ENCODE results near the gene LNX1. TPM values are rescaled to one million over a fixed set of nuclear protein-coding genes. Genes with fewer than 3 reads are reported as not detected.

Gene LNX1
- total and polyA plus RNA-seq, 2 donors (not counting 3 experiments of a cell fraction or from before 2014, with no cell fraction given), result 0.72 to 1.3 TPM

DNA sequence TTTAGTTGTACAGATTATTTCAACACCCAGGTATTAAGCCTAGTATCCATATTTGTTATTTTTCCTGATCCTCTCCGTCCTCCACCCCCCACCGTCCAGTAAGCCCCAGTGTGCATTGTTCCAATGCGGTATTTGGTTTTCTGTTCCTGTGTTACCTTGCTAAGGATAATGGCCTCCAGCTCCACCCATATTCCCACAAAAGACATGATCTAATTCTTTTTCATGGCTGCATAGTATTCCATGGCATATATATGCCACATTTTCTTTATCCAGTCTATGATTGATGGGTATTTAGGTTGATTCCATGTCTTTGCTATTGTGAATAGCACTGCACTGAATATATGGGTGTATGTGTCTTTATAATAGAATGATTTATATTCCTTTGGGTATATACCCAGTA is 22.1 kb upstream of the LNX1 start:
- intact Hi-C loops (cut with micrococcal nuclease) (no loop called here), dilution Hi-C loops (cut with MboI; ENCODE audit: extremely low pct_ligation_motif_present, low sequenced_read_pairs) (no loop called here)
- BruUV-seq (replicated peaks), result no TSS peak
- Histone ChIP-seq H3K9me3 (replicated peaks; ENCODE audit: control insufficient read depth, insufficient read depth, low read length) (no peaks in the 10 kb centered on the region), H3K27me3 (ENCODE audit: control insufficient read depth in 2 of 2, insufficient read depth in 2 of 2, low read length in 2 of 2) (no peaks in the 10 kb centered on the region), H3K27ac (ENCODE audit: insufficient read depth, low read depth, low read length) (no peak overlapping the region), H3K4me3 (replicated peaks in 1 of 3; ENCODE audit: insufficient read depth in 1 of 3, low read depth in 1 of 3, low read length in 3 of 3) (no peak overlapping the region), H2AFZ (ENCODE audit: low read depth, low read length) (no peak overlapping the region), H3K9ac (replicated peaks; ENCODE audit: extremely low read depth, insufficient read depth, low read length) (no peak overlapping the region), H3K36me3 (ENCODE audit: control insufficient read depth in 2 of 2, extremely low read depth in 1 of 2, insufficient read depth in 2 of 2, low read length in 2 of 2) (no peaks in the 10 kb centered on the region), H3K9me1 (replicated peaks; ENCODE audit: control insufficient read depth, extremely low read depth, insufficient read depth, low read length) (no peaks in the 10 kb centered on the region), H3K4me2 (ENCODE audit: insufficient read depth, low read length) (no peak overlapping the region), H4K20me1 (replicated peaks; ENCODE audit: control insufficient read depth, extremely low read depth, insufficient read depth, low read length) (no peaks in the 10 kb centered on the region), H3K79me2 (ENCODE audit: control insufficient read depth, insufficient read depth, low read length) (no peaks in the 10 kb centered on the region), H3K4me1 (ENCODE audit: control insufficient read depth, extremely low read depth, insufficient read depth, low read length) (no peaks in the 10 kb centered on the region)
- no peak for TF ChIP-seq POLR2A (IDR thresholded peaks at IDR 0.05; ENCODE audit: low read depth, low read length)
- TF ChIP-seq, protein P1, sequence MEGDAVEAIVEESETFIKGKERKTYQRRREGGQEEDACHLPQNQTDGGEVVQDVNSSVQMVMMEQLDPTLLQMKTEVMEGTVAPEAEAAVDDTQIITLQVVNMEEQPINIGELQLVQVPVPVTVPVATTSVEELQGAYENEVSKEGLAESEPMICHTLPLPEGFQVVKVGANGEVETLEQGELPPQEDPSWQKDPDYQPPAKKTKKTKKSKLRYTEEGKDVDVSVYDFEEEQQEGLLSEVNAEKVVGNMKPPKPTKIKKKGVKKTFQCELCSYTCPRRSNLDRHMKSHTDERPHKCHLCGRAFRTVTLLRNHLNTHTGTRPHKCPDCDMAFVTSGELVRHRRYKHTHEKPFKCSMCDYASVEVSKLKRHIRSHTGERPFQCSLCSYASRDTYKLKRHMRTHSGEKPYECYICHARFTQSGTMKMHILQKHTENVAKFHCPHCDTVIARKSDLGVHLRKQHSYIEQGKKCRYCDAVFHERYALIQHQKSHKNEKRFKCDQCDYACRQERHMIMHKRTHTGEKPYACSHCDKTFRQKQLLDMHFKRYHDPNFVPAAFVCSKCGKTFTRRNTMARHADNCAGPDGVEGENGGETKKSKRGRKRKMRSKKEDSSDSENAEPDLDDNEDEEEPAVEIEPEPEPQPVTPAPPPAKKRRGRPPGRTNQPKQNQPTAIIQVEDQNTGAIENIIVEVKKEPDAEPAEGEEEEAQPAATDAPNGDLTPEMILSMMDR (IDR thresholded peaks at IDR 0.05; ENCODE audit: extremely low read depth in 1 of 2, insufficient read depth in 1 of 2, low read depth in 1 of 2, low read length in 2 of 2), result no peak
- TF ChIP-seq JUN (IDR thresholded peaks at IDR 0.05; ENCODE audit: borderline replicate concordance, insufficient read depth, insufficient read length, low read depth), result no peak
- TF ChIP-seq MYC (IDR thresholded peaks at IDR 0.05; ENCODE audit: low read depth, low read length), result no peak
- POLR2A ChIA-PET, result no interaction called here
- CTCF ChIA-PET, result no interaction called here
- FAIRE-seq (no peak), DNase-seq (ENCODE audit: low read depth, low spot score) (no peak)

DNA sequence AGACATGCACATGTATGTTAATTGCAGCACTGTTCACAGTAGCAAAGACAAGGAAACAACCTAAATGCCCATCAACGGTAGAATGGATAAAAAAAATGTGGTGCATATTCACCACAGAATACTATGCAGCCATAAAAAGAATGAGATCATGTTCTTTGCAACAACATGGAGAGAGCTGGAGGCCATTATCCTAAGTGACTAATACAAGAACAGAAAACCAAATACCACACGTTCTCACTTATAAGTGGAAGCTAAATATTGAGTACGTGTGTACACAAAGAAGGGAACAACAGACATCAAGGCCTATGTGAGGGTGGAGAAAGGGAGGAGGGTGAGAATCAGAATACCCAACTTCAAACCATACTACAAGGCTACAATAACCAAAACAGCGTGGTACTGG is 17.4 kb upstream of the LNX1 start:
- Histone ChIP-seq H3K79me2 (ENCODE audit: control insufficient read depth, insufficient read depth, low read length) (no peaks in the 10 kb centered on the region), H3K9me1 (replicated peaks; ENCODE audit: control insufficient read depth, extremely low read depth, insufficient read depth, low read length) (no peaks in the 10 kb centered on the region), H3K36me3 (ENCODE audit: control insufficient read depth in 2 of 2, extremely low read depth in 1 of 2, insufficient read depth in 2 of 2, low read length in 2 of 2) (no peaks in the 10 kb centered on the region), H3K4me3 (replicated peaks in 1 of 3; ENCODE audit: insufficient read depth in 1 of 3, low read depth in 1 of 3, low read length in 3 of 3) (no peak overlapping the region), H3K9ac (replicated peaks; ENCODE audit: extremely low read depth, insufficient read depth, low read length) (no peak overlapping the region), H3K9me3 (replicated peaks; ENCODE audit: control insufficient read depth, insufficient read depth, low read length) (no peaks in the 10 kb centered on the region), H4K20me1 (replicated peaks; ENCODE audit: control insufficient read depth, extremely low read depth, insufficient read depth, low read length) (no peaks in the 10 kb centered on the region), H3K27ac (ENCODE audit: insufficient read depth, low read depth, low read length) (no peak overlapping the region), H3K4me1 (ENCODE audit: control insufficient read depth, extremely low read depth, insufficient read depth, low read length) (no peaks in the 10 kb centered on the region), H3K27me3 (ENCODE audit: control insufficient read depth in 2 of 2, insufficient read depth in 2 of 2, low read length in 2 of 2) (no peaks in the 10 kb centered on the region), H3K4me2 (ENCODE audit: insufficient read depth, low read length) (no peak overlapping the region), H2AFZ (ENCODE audit: low read depth, low read length) (no peak overlapping the region)
- FAIRE-seq (no peak), DNase-seq (ENCODE audit: low read depth, low spot score) (no peak)
- ChIA-PET POLR2A (no interaction called here), CTCF (no interaction called here)
- dilution Hi-C loops (cut with MboI; ENCODE audit: extremely low pct_ligation_motif_present, low sequenced_read_pairs), result no loop called here
- no TSS peak for BruUV-seq (replicated peaks)
- intact Hi-C loops (cut with micrococcal nuclease), result loop anchor here (5.0 kb wide), 1 partner anchor 411 kb away; no protein-coding TSS in a partner anchor
- TF ChIP-seq, protein P2, sequence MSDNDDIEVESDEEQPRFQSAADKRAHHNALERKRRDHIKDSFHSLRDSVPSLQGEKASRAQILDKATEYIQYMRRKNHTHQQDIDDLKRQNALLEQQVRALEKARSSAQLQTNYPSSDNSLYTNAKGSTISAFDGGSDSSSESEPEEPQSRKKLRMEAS (IDR thresholded peaks at IDR 0.05; ENCODE audit: insufficient read depth, insufficient read length), result no peak
- TF ChIP-seq POLR2AphosphoS5 (IDR thresholded peaks at IDR 0.05; ENCODE audit: insufficient read depth, low read depth, low read length) (no peak), FOS (IDR thresholded peaks at IDR 0.05; ENCODE audit: borderline replicate concordance, insufficient read depth, low read length) (no peak)

Data from endothelial cell of umbilical vein (primary cell).